C4-2B (cell line): ENCODE data around the gene COG5.
"Not testable (repeated sequence)": the region's sequence is repeated elsewhere in the genome, so short reads cannot be mapped to it uniquely, and the experiment has no call there.

Source experiments
- H3K27ac ChIP-seq: fragments of 450-650 bp; 2 replicates; pipeline ENCODE4 v1.5.1; 2017
- ZFX ChIP-seq: fragments of 450-650 bp; IDR thresholded peaks from 2 replicates; pipeline ENCODE4 v1.6.1; 2017
- TF ChIP-seq, protein P1 (sequence below): fragments of 450-650 bp; conservative IDR thresholded peaks from 2 replicates; pipeline ENCODE4 v1.5.1; 2017; ENCODE audit warnings: mild to moderate bottlenecking

Gene COG5

GRCh38 chr7:107230334-107230733 lies 333.4 kb downstream of the COG5 start:
- TF ChIP-seq, protein P1, sequence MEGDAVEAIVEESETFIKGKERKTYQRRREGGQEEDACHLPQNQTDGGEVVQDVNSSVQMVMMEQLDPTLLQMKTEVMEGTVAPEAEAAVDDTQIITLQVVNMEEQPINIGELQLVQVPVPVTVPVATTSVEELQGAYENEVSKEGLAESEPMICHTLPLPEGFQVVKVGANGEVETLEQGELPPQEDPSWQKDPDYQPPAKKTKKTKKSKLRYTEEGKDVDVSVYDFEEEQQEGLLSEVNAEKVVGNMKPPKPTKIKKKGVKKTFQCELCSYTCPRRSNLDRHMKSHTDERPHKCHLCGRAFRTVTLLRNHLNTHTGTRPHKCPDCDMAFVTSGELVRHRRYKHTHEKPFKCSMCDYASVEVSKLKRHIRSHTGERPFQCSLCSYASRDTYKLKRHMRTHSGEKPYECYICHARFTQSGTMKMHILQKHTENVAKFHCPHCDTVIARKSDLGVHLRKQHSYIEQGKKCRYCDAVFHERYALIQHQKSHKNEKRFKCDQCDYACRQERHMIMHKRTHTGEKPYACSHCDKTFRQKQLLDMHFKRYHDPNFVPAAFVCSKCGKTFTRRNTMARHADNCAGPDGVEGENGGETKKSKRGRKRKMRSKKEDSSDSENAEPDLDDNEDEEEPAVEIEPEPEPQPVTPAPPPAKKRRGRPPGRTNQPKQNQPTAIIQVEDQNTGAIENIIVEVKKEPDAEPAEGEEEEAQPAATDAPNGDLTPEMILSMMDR, result no peak
- no peak for TF ChIP-seq ZFX
- no peak overlapping the region for H3K27ac ChIP-seq

- no peak overlapping the region for H3K27ac ChIP-seq
- TF ChIP-seq ZFX, result no peak
- TF ChIP-seq, protein P1, result no peak
These were observed 335.4 kb downstream of the COG5 start for GRCh38 chr7:107228291-107228690.

- no peak overlapping the region for H3K27ac ChIP-seq
- TF ChIP-seq, protein P1, result no peak
- TF ChIP-seq ZFX, result no peak
These were observed 339.1 kb downstream of the COG5 start for GRCh38 chr7:107224374-107225223.

GRCh38 chr7:107220806-107221205 lies 342.9 kb downstream of the COG5 start:
- H3K27ac ChIP-seq, result not testable (repeated sequence)

DNA sequence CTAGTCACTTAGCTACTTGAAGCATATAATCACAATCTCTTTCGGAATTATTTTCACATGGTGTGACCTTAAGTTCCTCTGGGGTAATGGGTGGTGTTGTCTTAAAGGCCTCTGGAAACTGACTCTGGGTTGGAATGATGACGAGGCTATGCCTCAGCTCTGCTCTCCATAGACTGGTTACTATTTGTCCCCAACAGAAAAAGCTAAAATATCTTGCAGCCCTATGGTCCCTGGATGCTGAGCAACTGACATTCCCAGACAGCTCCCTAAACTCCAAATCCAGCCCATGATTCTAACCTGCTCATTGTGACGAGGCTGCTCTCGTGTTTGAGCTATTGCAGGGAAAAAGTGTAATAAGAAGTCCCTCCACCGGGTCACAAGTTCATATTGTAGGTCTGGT lies 343.4 kb downstream of the COG5 start:
- TF ChIP-seq, protein P1, result no peak
- TF ChIP-seq ZFX, result no peak

DNA sequence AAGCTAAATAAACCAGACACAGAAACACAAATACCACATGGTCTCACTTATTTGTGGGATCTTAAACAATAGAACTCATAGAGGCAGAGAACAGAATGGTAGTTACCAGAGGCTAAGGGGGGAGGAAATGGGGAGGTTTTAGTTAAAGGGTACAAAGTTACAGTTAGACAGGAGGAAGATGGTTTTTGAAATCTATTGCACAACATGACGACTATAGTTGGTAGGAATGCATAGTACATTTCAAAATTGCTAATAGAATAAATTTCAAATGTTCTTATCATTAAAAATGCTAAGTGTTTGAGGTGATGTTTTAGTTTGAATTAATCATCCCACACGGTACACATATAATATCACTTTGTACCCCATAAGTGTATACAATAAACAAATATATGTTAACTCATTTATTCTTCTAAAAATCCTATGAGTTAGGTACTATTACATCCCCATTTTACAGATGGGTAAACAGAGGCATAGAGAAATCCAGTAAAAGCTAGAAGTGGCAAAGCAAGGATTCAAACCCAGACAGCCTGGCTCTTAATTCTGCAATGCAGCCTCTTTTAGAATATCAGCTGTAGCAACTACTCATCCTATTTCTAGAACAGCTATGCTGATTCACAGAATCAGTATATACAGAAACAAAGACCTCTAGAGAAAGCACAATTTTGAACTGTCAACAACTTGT lies 344.0 kb downstream of the COG5 start:
- no peak overlapping the region for H3K27ac ChIP-seq
- no peak for TF ChIP-seq ZFX
- TF ChIP-seq, protein P1, result no peak

More for the DNA sequence above, 343.4 kb downstream of the COG5 start:
- no peak overlapping the region for H3K27ac ChIP-seq

DNA sequence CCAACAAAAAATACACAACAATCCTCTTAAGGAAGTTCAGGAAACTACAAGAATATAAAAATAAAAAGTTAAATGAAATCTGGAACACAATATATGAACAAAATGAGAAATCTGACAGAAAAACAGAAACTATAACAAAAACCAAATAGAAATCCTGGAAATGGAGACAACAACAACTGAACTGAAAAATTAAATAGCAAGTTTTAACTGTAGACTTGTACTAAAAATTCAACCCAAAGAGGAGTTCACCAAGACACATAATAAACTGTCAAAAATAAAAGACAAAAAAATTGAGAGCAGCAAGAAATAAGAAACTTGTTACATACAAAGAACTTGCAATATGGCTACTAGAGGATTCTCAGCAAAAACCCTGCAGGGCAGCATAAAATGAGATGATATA lies 349.8 kb downstream of the COG5 start:
- H3K27ac ChIP-seq, result no peak overlapping the region
- TF ChIP-seq ZFX, result no peak
- TF ChIP-seq, protein P1, result no peak
